Keratinocyte (primary cell): ENCODE measurements around the gene DNAI7.

Experiments used
- CTCF ChIP-seq, 3 experiments: IDR thresholded peaks in 1 of 3; conservative IDR thresholded peaks in 1 of 3; optimal IDR thresholded peaks in 1 of 3; 2 replicates in 2 of 3; 3 replicates in 1 of 3; pipeline versions ENCODE3 to v1.5.1; 2011; ENCODE audit warnings: low read length in 3 of 3, mild to moderate bottlenecking in 3 of 3, moderate library complexity in 2 of 3, control low read depth in 1 of 3, inconsistent platforms in 1 of 3; ENCODE audit not compliant: insufficient read depth in 2 of 3; ENCODE audit errors: extremely low read depth in 1 of 3
- EZH2 ChIP-seq: IDR thresholded peaks from one replicate; pipeline ENCODE4 v1.6.1; 2012; ENCODE audit warnings: inconsistent platforms, mild to moderate bottlenecking, low read length, moderate library complexity

GRCh38 chr12:25243680-25243990 lies 48.7 kb upstream of the DNAI7 start:
- TF ChIP-seq CTCF (optimal IDR thresholded peaks at IDR 0.05 in 1 of 3, IDR thresholded peaks at IDR 0.05 in 1 of 3, conservative IDR thresholded peaks at IDR 0.05 in 1 of 3; ENCODE audit: extremely low read depth in 1 of 3, insufficient read depth in 2 of 3, low read length in 3 of 3): no peak
- no peak for TF ChIP-seq EZH2
